ENCODE results near the gene ZDHHC7.

ZDHHC7 gene

GRCh38 chr16:84989749-84990620 lies 21.4 kb downstream of the ZDHHC7 start:
- DNase-seq = no peak

- DNase-seq = no peak
Measured at GRCh38 chr16:84988328-84989080, 22.8 kb downstream of the ZDHHC7 start.

GRCh38 chr16:84986879-84987278 lies 24.5 kb downstream of the ZDHHC7 start:
- no peak for DNase-seq

- peak; percentile 54 for DNase-seq
Measured at GRCh38 chr16:84986102-84986501, 25.2 kb downstream of the ZDHHC7 start.

- DNase-seq = no peak
Measured at GRCh38 chr16:84985079-84986065, 26.0 kb downstream of the ZDHHC7 start.

- no peak for DNase-seq
Measured at GRCh38 chr16:84982434-84982833, 28.9 kb downstream of the ZDHHC7 start.

- no peak for DNase-seq
Measured at GRCh38 chr16:84979516-84979915, 31.8 kb downstream of the ZDHHC7 start.

GRCh38 chr16:84976644-84977400 lies 34.5 kb downstream of the ZDHHC7 start:
- no peak for DNase-seq

GRCh38 chr16:84975522-84975921 lies 35.8 kb downstream of the ZDHHC7 start:
- no peak for DNase-seq

- DNase-seq = no peak
Measured at GRCh38 chr16:84975066-84975465, 36.3 kb downstream of the ZDHHC7 start.

GRCh38 chr16:84973776-84974523 lies 37.4 kb downstream of the ZDHHC7 start:
- DNase-seq = no peak

GRCh38 chr16:84973236-84973635 lies 38.1 kb downstream of the ZDHHC7 start:
- no peak for DNase-seq

- peak; percentile 81 for DNase-seq
Measured at GRCh38 chr16:84970447-84971127, 40.7 kb downstream of the ZDHHC7 start.

- DNase-seq = no peak
Measured at GRCh38 chr16:84967828-84968227, 43.5 kb downstream of the ZDHHC7 start.

GRCh38 chr16:84965428-84966415 lies 45.6 kb downstream of the ZDHHC7 start:
- DNase-seq = no peak

- no peak for DNase-seq
Measured at GRCh38 chr16:84964386-84965128, 46.8 kb downstream of the ZDHHC7 start.

- no peak for DNase-seq
Measured at GRCh38 chr16:84963066-84963465, 48.3 kb downstream of the ZDHHC7 start.

- DNase-seq = no peak
Measured at GRCh38 chr16:84960942-84961341, 50.4 kb downstream of the ZDHHC7 start.
